ENCODE data around the gene PBX2.

The PBX2 gene

GRCh38 chr6:32202186-32202585, 12.2 kb upstream of the PBX2 start:
- no peak for DNase-seq
- Histone ChIP-seq H3K9ac (ENCODE audit: low read depth, low read length) (no peak overlapping the region), H3K36me3 (ENCODE audit: insufficient read depth, low read length) (no peaks in the 10 kb centered on the region), H3K4me2 (ENCODE audit: insufficient read depth, low read length) (no peak overlapping the region), H4K20me1 (ENCODE audit: insufficient read depth, low read length) (no peaks in the 10 kb centered on the region), H3K4me1 (ENCODE audit: insufficient read depth, low read length) (no peaks in the 10 kb centered on the region), H3K27ac (ENCODE audit: low read length) (no peak overlapping the region), H3K27me3 (ENCODE audit: insufficient read depth, low read length, poor library complexity) (no peaks in the 10 kb centered on the region), H2AFZ (ENCODE audit: low read depth, low read length) (no peak overlapping the region), H3K9me3 (ENCODE audit: insufficient read depth, low read length, severe bottlenecking) (no peaks in the 10 kb centered on the region), H3K79me2 (ENCODE audit: insufficient read depth, low read length) (no peaks in the 10 kb centered on the region), H3K4me3 (ENCODE audit: low read depth in 1 of 2, low read length in 2 of 2) (no peak overlapping the region)
- no peak for TF ChIP-seq EZH2 (IDR thresholded peaks at IDR 0.05; ENCODE audit: borderline replicate concordance, low read depth, low read length, severe bottlenecking)
- TF ChIP-seq, protein P1, sequence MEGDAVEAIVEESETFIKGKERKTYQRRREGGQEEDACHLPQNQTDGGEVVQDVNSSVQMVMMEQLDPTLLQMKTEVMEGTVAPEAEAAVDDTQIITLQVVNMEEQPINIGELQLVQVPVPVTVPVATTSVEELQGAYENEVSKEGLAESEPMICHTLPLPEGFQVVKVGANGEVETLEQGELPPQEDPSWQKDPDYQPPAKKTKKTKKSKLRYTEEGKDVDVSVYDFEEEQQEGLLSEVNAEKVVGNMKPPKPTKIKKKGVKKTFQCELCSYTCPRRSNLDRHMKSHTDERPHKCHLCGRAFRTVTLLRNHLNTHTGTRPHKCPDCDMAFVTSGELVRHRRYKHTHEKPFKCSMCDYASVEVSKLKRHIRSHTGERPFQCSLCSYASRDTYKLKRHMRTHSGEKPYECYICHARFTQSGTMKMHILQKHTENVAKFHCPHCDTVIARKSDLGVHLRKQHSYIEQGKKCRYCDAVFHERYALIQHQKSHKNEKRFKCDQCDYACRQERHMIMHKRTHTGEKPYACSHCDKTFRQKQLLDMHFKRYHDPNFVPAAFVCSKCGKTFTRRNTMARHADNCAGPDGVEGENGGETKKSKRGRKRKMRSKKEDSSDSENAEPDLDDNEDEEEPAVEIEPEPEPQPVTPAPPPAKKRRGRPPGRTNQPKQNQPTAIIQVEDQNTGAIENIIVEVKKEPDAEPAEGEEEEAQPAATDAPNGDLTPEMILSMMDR (IDR thresholded peaks at IDR 0.05; ENCODE audit: borderline replicate concordance, extremely low read depth, low read length, poor library complexity, severe bottlenecking) = no peak
- no peak for ATAC-seq (ENCODE audit: insufficient read depth, low read depth)

GRCh38 chr6:32200711-32201475, 10.9 kb upstream of the PBX2 start:
- H3K9me3 ChIP-seq (ENCODE audit: insufficient read depth, low read length, severe bottlenecking) = no peaks in the 10 kb centered on the region
- ATAC-seq (ENCODE audit: insufficient read depth, low read depth) = no peak

GRCh38 chr6:32198866-32199265, 8.9 kb upstream of the PBX2 start:
- H3K4me3 ChIP-seq (ENCODE audit: low read depth in 1 of 2, low read length in 2 of 2) = no peak overlapping the region
- ATAC-seq (ENCODE audit: insufficient read depth, low read depth) = no peak
- no peak overlapping the region for H2AFZ ChIP-seq (ENCODE audit: low read depth, low read length)
- no peaks in the 10 kb centered on the region for H3K9me3 ChIP-seq (ENCODE audit: insufficient read depth, low read length, severe bottlenecking)
- H3K79me2 ChIP-seq (ENCODE audit: insufficient read depth, low read length) = peaks cover 11% of the 10 kb centered on the region
- H3K4me1 ChIP-seq (ENCODE audit: insufficient read depth, low read length) = peaks cover 25% of the 10 kb centered on the region
- no peak overlapping the region for H3K27ac ChIP-seq (ENCODE audit: low read length)
- DNase-seq = no peak
- H4K20me1 ChIP-seq (ENCODE audit: insufficient read depth, low read length) = no peaks in the 10 kb centered on the region
- H3K9ac ChIP-seq (ENCODE audit: low read depth, low read length) = no peak overlapping the region
- TF ChIP-seq EZH2 (IDR thresholded peaks at IDR 0.05; ENCODE audit: borderline replicate concordance, low read depth, low read length, severe bottlenecking) = no peak
- TF ChIP-seq, protein P1 (IDR thresholded peaks at IDR 0.05; ENCODE audit: borderline replicate concordance, extremely low read depth, low read length, poor library complexity, severe bottlenecking) = no peak
- no peaks in the 10 kb centered on the region for H3K36me3 ChIP-seq (ENCODE audit: insufficient read depth, low read length)
- H3K4me2 ChIP-seq (ENCODE audit: insufficient read depth, low read length) = no peak overlapping the region
- H3K27me3 ChIP-seq (ENCODE audit: insufficient read depth, low read length, poor library complexity) = no peaks in the 10 kb centered on the region

More at GRCh38 chr6:32200711-32201475, 10.9 kb upstream of the PBX2 start:
- Histone ChIP-seq H3K4me1 (ENCODE audit: insufficient read depth, low read length) (peaks cover 11% of the 10 kb centered on the region), H3K4me2 (ENCODE audit: insufficient read depth, low read length) (no peak overlapping the region), H3K27ac (ENCODE audit: low read length) (no peak overlapping the region), H2AFZ (ENCODE audit: low read depth, low read length) (no peak overlapping the region), H3K36me3 (ENCODE audit: insufficient read depth, low read length) (no peaks in the 10 kb centered on the region), H3K27me3 (ENCODE audit: insufficient read depth, low read length, poor library complexity) (no peaks in the 10 kb centered on the region), H3K79me2 (ENCODE audit: insufficient read depth, low read length) (no peaks in the 10 kb centered on the region), H3K9ac (ENCODE audit: low read depth, low read length) (no peak overlapping the region), H4K20me1 (ENCODE audit: insufficient read depth, low read length) (no peaks in the 10 kb centered on the region), H3K4me3 (ENCODE audit: low read depth in 1 of 2, low read length in 2 of 2) (no peak overlapping the region)
- no peak for DNase-seq
- no peak for TF ChIP-seq EZH2 (IDR thresholded peaks at IDR 0.05; ENCODE audit: borderline replicate concordance, low read depth, low read length, severe bottlenecking)
- TF ChIP-seq, protein P1 (IDR thresholded peaks at IDR 0.05; ENCODE audit: borderline replicate concordance, extremely low read depth, low read length, poor library complexity, severe bottlenecking) = no peak

All from DND-41 (cell line).